Measurements from ENCODE around the gene EPS8L3.
"Not testable (repeated sequence)": the region's sequence is repeated elsewhere in the genome, so short reads cannot be mapped to it uniquely, and the experiment has no call there.

Gene EPS8L3, protein sequence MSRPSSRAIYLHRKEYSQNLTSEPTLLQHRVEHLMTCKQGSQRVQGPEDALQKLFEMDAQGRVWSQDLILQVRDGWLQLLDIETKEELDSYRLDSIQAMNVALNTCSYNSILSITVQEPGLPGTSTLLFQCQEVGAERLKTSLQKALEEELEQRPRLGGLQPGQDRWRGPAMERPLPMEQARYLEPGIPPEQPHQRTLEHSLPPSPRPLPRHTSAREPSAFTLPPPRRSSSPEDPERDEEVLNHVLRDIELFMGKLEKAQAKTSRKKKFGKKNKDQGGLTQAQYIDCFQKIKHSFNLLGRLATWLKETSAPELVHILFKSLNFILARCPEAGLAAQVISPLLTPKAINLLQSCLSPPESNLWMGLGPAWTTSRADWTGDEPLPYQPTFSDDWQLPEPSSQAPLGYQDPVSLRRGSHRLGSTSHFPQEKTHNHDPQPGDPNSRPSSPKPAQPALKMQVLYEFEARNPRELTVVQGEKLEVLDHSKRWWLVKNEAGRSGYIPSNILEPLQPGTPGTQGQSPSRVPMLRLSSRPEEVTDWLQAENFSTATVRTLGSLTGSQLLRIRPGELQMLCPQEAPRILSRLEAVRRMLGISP

DNA sequence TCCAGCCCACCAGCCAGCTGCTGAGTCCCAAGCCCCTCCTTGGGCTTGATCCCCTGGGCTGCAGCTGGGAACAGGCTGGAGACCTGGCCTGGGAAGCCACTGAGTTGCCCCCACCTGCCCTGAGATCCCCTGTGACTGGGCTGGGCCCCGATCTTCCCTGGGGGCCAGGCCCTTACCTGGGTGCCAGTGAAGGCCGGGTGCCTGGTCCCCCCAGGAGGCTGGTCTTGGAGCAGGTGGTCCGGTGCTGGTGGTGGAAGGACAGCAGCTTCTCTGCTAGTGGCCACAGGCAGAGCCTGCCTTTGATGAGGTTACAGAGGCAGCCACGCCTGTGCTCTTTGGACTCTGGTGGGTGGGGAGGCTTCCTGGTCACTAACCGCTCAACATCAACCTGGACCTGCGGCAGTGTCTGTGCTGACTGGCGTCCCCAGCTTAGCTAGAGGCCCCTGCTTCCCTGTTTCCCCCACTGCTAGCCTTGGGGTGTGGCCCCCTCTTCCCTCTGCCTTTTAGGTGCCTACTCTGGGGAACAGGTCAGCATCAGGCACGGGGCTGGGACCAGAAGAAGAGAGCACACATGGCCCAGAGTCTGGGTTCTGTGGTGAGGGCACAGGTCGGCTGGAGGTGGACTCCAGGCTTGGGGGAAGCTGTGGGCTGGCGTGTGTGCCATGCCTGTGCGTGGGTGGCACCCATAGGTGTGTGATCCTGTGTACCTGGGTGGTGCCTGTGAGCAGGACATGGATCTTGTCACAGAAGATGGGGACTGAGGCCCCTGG, at the start of gene EPS8L3:
EPS8L3 (minus strand) TSS at position 278 of the 770 bp plus-strand sequence. CDS start 2,174 bp downstream, outside the sequence.
- DNase-seq (ENCODE audit: extremely low read depth in 1 of 2, low read depth in 1 of 2): no peak

DNA sequence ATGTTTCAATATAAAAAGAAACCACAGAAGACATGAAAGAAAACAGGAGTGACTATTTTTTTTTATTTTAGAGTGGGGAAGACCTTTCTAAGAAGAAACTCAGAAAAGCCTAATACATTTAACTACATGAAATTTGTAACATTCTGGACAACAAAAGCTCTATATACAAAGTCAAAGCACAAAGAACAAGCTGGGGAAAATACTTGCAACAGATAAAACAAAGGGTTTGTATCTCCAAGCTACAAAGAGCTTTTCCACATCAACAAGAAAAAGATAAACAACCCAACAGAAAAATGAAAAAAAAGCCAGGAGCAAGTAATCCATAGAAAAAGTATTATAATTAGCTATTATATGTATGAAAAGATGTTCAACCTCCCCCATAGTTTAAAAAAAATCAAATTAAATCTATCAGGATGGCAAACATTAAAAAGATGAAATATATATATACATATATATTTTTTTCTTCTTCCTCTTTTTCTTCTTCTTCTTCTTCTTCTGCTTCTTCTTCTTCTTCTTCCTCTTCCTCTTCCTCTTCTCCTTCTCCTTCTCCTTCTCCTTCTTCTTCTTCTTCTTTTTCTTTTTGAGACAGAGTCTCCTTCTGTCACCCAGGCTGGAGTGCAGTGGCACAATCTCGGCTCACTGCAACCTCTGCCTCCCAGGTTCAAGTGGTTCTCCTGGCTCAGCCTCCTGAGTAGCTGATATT, 49.1 kb upstream of the EPS8L3 start:
- DNase-seq (ENCODE audit: extremely low read depth in 1 of 2, low read depth in 1 of 2): no peak

DNA sequence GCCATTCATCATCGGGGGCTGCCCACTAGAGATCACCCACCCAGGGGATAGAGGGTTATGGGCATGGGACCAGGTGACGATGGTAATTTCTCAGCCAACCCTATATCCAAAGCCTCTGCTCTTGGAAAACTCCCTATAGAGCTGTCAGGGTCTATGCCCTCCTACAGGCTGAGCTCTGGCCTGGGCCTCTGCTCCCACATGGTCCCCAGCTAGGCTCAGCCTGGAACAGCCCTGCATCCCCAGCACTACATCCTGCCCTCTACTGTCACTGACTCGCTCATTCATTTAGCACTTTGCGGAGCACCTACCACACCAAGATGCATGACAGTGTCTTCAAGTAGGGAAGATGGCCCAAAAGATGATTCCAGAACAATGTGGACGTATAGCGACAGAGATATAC, 45.0 kb upstream of the EPS8L3 start:
- DNase-seq (ENCODE audit: extremely low read depth in 1 of 2, low read depth in 1 of 2): no peak

DNA sequence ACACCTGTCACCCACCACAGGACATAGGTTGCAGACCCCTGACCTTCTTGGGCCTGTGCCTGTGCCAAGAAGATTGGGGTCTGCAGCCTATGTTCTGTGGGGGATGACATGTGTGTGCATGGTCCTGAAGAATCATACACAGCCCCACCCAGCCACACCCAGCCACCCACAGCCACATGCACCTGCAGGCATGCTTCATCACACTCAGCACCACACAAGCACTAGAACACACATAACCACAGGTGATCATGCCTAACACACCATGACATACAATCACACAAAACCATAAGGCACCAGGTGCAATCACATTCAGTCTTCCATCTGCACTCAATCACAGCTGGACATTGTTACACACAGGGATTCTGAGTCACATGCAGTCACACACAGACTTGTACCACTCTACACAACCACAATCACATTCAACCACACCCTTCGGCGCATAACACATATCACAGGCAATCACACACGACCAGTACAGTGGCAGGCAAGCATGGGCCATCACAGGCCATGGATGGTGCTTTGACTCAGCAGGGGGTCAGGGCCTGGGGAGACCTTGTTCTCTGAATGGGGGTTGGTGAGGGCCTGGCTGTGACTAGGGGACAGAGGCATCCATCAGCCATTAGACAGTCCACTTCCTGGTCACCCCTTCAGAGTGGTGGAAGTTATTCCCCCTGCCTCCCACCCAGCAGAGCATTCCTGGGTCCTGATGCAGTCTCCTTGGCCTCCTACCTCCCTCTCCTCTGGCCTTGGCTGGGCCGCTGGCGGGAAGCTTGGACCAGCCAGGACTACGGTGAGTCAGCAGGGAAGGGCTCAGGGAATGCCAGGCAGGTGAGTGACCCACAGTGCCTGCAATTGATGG, 44.3 kb upstream of the EPS8L3 start:
- no peak for DNase-seq (ENCODE audit: extremely low read depth in 1 of 2, low read depth in 1 of 2)

DNA sequence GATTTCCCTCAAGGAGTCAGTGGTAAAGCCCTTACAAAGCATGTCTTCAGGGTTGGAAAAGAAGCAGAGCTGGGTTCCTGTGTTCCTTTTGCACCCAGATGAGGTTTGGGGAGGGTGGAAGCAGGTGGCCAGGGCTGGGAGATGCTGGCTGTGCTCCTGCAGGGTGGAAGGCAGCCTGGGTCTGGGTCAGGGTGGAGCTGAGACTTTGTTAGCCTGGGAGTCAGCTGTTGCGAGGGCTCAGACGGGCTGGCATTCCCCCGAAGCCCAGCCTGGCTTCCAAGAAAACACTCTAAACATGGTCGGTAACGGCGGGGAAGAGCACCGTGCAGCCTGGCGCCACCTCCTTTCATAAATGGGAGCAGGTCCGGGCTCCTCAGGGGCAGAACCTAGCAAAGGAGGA, 43.7 kb upstream of the EPS8L3 start:
- DNase-seq (ENCODE audit: extremely low read depth in 1 of 2, low read depth in 1 of 2): no peak

DNA sequence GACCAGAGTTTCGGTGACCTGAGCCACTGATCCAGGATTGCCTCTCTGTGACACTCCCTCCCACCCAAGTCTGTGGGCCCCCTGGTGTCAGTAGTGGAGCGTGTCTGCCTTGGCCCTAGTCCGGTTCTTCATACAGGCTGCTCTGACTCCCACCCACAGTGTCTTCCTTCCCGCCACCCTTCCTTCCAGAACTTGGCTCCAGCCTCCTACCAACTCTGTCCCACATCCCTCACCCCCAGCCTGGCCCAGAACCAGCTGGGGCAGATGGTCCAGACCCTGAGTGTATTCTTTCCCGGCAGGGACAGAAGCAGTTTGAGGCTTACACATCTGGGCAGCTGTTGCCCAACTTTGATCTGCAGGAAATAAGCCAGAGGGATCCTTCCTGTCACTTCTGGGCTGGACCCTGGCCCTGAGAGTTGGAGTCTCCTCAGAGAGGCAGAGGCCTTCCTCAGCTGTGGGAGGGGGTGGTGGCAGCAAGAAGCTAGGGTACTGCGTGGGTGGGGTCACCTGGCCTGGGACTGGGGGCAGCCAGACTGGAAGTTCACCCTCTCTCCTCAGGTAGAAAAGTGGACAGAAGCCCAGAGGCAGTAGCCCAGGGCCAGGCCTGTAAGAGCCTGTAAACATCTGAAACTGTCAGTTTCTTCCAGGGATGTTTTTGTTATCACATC, 43.1 kb upstream of the EPS8L3 start:
- DNase-seq (ENCODE audit: extremely low read depth in 1 of 2, low read depth in 1 of 2): no peak

DNA sequence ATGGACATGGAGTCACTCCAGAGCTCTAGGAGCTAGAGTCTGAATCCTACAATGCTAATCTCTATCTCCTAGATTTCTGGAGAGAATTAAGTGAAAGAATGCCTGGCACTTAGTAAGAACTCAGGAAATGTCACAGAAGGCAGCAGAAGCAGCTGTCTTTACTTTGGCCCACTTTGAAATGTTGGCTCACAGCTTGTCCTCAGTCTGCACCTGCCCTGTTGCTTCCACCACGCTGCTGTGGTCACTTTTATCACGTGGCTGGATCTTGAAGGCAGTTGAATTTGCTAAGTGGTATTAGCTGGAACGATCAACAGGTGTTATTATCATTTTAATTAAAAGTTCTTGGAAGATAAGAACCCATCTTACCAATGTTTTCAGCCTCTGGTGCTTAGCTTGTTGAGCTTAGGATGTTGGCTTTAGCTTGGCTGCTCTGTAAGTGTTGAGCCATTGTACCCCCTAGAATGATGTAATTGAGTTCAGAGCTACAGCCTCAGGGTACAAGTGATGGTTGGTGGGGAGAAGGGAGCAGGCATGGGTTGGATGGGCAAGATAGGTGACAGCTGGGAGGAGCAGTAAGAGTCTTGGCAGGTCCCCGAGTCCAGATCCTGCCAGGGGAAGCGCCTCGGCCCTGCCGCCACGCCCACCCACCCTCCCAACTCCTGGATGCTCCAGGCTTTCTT, 41.9 kb upstream of the EPS8L3 start:
- no peak for DNase-seq (ENCODE audit: extremely low read depth in 1 of 2, low read depth in 1 of 2)

DNA sequence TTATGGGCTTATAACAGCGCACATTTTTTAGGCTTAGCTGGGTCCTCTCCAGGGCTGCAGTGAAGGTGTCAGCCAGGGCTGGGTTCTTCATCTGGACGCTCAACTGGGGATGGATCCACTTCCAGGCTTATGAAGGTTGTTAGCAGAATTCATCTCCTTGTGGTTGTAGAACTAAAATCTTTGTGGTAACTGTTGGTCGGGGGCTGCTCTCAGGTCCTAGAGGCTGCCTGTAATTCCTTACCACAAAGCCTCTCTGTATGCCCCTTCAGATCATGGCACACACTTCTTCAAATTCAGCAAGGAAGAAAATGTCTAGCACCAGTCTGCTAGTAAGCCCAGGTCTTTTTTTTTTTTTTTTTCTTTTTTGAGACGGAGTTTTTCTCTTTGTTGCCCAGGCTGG, 40.9 kb upstream of the EPS8L3 start:
- DNase-seq (ENCODE audit: extremely low read depth in 1 of 2, low read depth in 1 of 2): no peak

DNA sequence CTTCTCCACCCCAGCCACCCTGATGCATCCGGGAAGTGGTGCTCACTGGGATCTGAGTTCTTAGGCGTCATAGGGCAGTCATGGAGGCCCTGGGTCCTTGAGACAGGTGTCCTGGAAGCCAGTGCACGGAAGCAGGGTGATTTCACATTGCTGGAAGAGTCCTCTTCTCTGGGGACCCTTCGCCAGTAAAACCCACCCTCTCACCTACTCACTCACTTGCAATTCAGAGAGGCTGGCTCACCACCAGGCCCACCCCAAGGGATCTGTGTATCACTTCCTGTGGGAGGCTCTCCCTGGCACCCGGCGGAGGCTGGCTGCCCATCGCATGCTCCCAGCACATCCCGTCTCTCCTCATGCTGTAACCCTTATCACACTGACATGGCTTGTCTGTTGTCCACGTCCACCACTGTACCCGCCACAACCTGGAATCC, 40.2 kb upstream of the EPS8L3 start:
- no peak for DNase-seq (ENCODE audit: extremely low read depth in 1 of 2, low read depth in 1 of 2)

DNA sequence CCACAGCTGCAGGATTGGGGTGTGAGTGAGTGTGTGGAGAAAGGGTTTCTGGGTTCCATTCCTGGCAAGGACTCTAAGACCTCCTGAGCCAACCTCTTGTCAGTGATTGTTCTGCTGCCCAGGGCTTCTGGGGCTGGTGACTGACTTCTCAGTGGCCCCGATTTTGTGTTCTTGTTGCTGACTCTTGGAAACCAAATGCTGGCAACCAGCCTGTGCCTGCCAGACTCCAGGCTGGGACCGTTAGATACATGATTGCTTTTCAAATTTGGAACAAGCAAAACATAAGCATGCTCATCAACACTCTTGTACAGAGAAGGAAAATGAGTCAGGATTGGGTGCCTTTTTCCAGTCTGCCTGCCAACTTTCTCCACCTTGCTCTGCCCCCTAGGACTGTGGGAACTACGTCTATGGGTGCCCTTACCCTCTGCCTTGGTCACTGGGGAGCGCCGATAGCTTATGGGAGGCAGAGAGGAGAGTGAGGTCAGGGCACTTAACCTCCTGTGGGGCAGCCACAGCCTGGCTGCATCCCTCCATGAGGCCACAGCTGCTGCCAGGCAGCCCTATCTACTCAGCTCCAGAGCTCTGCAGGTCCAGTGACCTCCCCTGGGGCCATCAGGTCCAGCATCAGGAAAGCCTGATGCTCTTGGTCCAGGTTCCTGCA, 39.3 kb upstream of the EPS8L3 start:
- DNase-seq (ENCODE audit: extremely low read depth in 1 of 2, low read depth in 1 of 2): no peak

DNA sequence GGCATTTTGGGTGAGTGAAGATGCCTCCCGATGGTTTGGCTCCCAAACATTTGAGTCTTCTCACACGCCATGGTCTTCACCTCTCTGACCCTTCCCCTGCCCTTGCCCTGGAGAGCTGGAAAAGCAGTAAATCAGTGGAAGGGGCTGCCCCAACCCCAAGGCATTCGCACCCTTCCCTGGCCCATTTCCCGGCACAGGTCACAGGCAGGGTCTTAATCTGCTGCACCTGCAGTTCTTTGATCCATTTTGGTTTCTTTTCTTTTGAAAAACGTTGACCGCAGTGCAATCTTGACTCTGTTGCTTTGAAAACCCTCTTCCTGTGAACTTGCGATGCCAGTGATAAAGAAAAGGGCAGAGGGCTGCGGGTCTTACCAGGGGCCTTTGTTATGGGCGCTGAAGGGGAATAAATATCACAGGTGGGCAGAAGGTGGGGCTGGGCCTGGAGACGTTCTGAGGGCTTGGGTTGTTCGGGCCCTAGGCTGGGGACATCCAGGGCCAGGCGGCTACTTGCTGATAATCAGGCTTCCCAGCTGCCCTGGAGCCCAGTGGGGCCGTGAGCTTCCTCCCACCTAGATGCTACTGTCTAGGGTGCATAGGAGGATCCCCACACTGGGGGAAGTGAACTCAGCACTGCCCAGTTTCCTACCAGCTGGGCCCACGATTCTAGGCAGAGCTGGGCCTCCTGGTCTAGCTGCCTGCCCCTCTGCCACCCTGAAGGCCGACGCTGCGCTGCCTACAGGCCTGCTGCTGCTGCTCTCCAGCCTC, 38.6 kb upstream of the EPS8L3 start:
- DNase-seq (ENCODE audit: extremely low read depth in 1 of 2, low read depth in 1 of 2): peak; percentile 40 to 62

DNA sequence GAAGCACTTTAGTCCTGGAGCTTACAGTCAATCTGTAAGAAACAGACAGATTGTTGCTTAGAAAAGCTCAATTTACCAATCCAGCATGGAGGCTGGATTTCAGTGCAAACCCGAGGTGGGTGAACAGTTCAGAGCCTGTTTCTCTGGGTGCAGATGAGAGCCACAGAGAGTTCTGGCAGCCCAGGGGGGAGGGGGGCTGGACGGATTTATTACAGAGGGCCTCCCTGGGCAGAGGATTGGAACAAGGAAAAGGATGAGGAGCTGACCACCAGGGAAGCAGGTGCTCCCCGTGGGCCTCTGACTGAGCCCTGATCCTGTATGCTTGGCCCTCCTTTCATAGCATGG, 38.0 kb upstream of the EPS8L3 start:
- DNase-seq (ENCODE audit: extremely low read depth in 1 of 2, low read depth in 1 of 2): no peak

DNA sequence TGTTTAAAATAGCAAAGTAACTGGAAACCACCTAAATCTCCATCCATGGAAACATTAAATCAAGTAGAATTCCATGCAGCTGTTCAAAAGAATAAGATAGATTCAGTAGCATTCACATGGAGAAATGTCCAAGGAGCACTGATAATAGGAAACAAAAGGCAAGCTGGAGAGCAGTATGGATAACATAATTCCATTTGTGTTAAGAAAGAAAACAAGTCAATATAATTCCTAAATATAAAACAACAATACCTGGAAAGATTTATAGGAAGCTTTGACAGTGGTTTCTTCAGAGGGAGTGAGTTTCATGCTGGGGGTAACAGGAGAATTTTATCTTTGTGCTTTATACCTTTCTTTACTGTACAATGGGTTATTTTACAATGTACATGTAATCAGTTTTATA, 36.6 kb upstream of the EPS8L3 start:
- no peak for DNase-seq (ENCODE audit: extremely low read depth in 1 of 2, low read depth in 1 of 2)

DNA sequence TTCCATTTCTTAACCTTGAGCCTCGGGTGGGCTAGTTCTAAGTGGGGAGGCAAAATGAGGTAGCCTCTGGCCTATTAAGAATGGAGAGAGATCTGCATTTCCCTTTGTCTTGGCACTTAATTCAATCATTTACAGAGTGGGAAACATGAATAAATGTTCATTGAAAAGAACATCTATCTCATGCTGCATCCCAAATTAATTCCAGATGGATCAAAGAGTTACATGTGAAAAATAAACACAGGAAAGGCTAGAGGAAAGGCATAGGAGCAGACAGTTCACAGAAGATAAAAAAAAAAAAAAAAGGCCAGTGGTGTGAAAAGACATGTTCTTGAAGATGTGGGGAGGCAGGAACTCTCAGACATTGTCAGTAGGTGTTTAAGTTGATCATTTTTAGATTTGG, 35.7 kb upstream of the EPS8L3 start:
- no peak for DNase-seq (ENCODE audit: extremely low read depth in 1 of 2, low read depth in 1 of 2)

DNA sequence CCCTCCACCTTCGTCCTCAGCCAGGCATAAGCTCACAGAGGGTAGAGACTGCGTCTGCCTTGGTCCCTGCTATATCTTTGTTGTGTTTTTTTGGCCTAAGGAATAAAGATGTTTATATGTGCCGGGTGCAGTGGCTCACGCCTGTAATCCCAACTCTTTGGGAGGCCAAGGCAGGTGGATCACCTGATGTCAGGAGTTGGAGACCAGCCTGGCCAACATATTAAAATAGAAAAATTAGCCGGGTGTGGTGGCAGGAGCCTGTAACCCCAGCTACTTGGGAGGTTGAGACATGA, 33.5 kb upstream of the EPS8L3 start:
- not testable (repeated sequence) for DNase-seq (ENCODE audit: extremely low read depth in 1 of 2, low read depth in 1 of 2)

DNA sequence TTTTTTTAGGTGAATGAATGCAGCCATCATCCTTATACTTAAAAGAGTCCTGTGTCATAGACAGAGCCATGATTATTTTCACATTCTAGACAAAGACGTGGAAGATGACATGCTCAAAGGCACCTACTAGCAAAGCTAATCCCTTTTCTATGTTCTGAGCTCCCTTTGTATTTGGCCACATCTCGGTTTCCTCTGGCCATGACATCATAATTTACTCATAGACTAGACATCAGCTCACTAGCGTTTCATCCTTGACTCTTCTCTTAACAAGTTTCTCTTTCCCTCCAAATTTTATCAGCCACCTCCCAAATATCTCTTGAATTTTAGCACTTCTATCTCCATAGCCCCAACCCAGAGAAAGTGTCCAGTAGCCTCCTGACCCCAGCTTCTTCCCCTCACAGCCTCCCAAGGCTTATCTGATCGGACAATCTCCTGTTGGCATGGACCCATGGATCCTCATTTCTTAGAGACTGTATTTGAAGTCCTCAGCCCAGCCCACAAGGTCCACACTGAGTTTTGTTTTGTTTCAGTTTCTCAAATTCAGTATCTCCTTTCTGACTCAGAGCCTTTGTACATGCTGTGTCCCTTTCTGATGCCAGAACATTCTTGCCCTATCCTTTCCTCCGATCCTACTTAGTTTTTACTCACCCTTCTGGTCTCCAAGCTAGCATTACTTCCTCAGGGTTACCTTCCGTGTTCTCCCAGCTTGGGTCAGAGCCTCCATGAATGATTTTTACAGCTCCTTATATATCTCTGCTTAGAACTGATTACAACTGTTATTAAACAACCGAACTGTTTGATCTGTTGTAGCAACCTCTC, 33.0 kb upstream of the EPS8L3 start:
- no peak for DNase-seq (ENCODE audit: extremely low read depth in 1 of 2, low read depth in 1 of 2)
